GM12872 (cell line): ENCODE results near the gene KAZALD1.

ENCODE experiments used
- TF ChIP-seq, protein P1 (sequence below): IDR thresholded peaks from 3 replicates; pipeline ENCODE4 v1.5.1; 2011; ENCODE audit warnings: low read depth, mild to moderate bottlenecking, low read length, moderate library complexity; ENCODE audit not compliant: insufficient read depth

Gene KAZALD1

DNA sequence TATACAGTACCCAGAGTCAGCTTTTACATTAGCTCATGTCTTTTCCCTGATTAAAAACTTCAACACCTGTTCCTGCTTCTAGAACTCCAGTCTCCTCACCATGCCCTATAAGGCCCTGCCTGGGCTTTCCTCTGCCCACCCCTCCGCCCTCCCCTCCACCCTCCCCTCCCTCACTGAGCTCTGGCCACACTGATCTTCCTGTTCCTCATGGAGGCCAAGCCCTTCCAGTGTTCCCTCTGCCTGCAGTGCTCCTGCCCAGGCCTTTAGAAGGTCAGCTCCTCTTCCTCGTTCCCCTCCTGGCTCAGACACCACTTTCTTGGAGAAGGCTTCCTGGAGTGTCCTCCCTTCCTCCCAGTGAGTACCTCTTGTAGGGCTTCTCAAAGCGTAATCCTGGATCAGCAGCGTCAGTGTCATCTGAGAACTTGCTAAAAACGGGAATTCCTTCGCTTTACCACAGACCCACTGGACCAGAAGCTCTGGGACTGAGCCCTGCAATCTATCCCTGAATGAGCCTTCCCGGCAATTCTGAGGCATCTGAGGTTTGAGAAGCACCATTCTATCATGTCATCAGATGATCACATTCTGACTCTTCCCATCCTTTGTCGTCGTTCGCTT lies 34.6 kb upstream of the KAZALD1 start:
- TF ChIP-seq, protein P1, sequence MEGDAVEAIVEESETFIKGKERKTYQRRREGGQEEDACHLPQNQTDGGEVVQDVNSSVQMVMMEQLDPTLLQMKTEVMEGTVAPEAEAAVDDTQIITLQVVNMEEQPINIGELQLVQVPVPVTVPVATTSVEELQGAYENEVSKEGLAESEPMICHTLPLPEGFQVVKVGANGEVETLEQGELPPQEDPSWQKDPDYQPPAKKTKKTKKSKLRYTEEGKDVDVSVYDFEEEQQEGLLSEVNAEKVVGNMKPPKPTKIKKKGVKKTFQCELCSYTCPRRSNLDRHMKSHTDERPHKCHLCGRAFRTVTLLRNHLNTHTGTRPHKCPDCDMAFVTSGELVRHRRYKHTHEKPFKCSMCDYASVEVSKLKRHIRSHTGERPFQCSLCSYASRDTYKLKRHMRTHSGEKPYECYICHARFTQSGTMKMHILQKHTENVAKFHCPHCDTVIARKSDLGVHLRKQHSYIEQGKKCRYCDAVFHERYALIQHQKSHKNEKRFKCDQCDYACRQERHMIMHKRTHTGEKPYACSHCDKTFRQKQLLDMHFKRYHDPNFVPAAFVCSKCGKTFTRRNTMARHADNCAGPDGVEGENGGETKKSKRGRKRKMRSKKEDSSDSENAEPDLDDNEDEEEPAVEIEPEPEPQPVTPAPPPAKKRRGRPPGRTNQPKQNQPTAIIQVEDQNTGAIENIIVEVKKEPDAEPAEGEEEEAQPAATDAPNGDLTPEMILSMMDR: no peak

DNA sequence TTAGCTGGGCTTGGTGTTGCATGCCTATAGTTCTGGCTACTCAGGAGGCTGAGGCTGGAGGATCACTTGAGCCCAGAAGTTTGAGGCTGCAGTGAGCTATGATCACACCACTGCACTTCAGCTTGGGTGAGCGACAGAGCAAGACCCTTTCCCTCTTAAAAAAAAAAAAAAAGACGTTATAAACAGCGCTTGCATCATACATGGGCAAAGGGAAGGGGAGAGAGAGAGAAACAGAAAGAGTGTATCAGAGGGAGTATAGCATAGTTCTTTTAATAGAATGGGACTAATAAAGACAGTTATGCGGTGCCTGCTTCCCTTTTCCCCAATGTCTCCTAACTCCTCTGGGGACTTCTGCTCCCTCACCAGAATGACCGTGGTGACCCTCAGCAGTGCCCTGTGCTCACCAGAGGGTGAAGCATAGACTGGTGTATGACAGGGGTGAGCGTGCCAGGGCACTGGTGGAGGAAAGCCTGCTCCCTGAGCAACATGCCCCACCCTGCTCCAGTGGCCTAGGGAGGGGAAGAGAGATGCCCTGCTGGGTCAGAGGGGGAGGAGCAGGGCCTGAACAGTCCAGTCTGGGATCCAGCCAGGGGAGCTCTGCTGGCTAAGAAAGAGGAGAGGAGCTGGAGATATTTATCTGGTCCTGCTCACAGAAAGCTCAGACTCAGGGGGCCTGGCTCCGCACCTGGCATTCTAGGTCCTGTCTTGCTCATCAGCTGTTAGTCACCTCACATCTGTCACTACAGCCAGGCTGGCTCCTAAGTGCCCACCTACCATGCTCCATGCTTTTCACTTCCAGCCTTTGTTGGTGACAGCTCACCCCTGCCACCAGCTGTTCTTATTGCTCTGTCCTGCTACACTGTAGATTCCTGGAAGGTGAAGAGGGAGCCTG lies 33.1 kb upstream of the KAZALD1 start:
- TF ChIP-seq, protein P1: no peak

DNA sequence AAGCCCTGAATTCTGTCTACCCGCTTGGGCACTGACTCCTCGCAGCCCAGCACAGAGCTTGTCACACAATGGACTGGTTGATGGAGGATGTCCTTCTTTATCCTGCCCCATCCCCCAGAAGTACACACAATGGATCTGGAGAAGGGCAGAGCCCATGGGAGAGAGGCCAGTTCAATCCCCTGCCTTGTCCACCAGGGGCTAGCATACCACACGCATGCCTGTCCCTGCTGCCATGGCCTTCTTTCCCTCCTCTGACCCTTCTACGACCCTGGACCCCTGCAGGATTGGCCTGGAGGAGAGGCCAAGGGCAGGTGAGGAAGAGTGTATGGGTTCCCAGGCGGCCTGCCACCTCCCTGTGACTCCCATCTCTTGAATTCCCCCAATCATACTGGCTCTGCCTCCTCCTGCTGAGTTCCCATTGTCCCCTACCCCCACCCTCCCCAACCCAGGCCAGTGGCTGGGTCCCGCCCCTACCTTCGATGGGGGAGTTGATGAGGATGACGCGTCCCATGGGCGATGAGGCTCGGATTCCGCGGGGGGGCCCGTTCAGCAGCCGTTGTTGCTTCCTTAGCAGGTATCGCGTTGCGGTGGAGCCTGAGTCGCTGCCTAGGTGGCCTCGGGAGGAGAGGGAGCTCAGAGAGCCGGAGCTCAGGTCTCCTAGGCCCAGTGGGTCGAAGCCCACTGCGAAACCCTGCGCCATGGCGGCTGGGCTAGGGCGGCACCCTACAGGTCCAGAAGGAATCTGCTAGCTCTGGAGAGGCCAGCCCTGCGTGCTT lies 32.1 kb upstream of the KAZALD1 start:
- TF ChIP-seq, protein P1: peak; percentile 23; the same call in 1 of the 3 replicates

DNA sequence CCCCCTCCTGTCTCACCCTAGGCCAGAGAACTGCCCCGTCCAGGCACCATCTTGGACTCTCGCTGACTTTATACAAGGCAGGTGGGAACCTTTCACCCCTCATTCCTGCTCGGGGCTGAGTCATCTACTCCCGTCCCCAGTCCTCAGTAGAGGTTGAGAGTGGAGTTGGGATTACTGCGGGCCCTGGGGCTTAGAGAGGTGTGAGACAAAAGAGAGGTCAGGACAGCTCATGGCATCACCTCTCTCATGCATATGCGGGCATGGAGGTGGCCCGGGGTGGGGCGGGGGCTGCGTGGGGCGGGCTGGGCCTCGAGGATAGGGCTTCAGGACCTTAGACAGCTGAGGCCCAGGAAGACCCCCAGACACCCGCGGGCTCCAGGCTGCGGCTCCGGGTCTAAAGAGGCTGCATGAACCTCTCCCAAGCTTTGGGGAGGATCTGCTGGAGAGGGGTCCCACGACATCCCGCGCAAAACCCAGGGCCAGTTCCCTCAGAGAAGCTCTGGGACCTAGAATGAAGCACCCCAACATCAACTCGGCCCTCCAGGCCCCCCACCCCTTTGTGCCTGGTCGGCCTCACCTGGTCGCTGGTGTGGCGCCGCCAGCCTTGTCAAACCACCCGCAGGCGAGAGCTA lies 31.2 kb upstream of the KAZALD1 start:
- TF ChIP-seq, protein P1: no peak

DNA sequence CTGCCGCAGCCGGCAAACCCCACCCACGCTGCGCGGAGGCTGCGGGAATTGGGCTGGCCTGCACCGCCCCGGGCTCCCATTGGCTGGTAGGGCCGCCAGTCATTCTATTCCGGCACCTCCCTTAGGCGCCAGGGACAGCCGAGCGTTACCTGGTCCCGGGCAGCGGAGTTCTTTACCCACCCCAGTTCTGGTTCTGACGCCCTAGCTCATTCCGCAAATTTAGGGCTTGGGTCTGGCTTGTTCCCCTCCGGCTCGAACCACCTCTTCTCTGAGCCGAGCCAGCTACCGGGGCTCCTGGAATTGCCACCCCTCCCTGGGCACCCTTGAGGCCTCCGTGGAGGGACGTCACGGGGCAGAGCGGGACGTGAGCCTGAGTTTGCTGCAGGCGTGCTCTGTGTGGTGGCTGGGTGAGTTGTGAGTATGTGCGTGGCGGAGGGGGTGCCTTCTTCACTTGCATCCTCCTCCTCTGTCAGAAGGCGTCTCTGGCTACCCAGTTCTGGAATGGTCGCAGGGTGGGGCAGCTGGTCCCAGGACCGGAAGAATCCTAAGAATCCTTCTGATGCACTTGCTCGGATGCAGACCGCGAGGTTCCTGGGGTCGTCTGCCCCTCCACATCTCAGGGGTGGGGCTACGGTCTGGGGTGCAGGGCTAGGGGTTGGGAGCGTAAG lies 30.5 kb upstream of the KAZALD1 start, which contains the start of the genes PDZD7 and SFXN3:
TSS of gene PDZD7 (minus strand) at position 2 of the 668 bp plus-strand sequence. CDS start 910 bp downstream, outside the sequence.
TSS of gene SFXN3 (plus strand) at position 107 of the 668 bp plus-strand sequence. CDS start 3,461 bp downstream, outside the sequence.
- TF ChIP-seq, protein P1: no peak

DNA sequence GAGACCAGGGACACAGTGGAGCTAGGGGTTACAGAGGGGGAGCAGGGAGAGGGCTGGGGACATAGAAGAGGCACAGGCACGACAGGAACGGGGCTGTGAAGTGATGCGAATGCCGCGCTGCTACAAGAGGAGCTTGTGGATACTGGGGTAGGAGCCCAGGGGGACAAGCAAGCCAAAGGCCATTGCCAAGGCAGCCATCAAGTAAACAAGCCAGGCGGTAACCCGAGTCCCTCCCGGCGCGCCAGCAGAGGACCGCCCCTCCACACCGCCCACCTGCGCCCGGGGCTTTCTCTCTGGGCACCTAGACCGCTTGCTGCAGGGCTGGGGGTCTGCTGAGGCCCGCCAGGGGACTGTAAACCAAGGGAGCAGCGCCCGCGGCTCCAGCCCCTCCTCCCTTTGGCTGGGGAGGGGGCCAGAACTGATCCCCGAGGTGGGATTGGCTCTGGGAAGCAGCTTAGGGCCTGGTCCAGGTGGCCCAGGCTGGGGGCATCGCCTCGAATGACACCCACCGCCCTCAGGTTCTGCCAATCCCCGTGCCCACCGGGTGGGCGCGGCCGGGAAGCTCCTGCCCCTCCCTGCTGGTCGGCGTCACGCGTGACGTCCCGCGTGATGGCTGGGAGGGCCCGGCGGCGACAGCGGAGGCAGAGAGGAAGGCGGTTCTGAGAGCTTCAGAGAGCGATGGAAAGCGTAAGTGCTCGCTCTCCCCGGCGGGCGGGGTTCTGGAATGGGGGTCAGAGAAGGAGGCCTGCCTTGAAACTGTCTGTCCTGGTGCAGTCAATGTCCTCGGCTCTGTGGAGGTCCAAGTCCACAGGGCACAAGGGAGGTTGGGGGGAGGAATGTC lies 29.8 kb upstream of the KAZALD1 start:
- TF ChIP-seq, protein P1: no peak
